ENCODE results near the gene RAD51B. TPM values are rescaled to one million over a fixed set of nuclear protein-coding genes. Genes with fewer than 3 reads are reported as not detected.

RAD51B gene
- total and polyA plus RNA-seq, 2 of the 13 experiments (the other 11 are each of a cell fraction or from before 2014, with no cell fraction given) = 7.0 to 9.5 TPM

DNA sequence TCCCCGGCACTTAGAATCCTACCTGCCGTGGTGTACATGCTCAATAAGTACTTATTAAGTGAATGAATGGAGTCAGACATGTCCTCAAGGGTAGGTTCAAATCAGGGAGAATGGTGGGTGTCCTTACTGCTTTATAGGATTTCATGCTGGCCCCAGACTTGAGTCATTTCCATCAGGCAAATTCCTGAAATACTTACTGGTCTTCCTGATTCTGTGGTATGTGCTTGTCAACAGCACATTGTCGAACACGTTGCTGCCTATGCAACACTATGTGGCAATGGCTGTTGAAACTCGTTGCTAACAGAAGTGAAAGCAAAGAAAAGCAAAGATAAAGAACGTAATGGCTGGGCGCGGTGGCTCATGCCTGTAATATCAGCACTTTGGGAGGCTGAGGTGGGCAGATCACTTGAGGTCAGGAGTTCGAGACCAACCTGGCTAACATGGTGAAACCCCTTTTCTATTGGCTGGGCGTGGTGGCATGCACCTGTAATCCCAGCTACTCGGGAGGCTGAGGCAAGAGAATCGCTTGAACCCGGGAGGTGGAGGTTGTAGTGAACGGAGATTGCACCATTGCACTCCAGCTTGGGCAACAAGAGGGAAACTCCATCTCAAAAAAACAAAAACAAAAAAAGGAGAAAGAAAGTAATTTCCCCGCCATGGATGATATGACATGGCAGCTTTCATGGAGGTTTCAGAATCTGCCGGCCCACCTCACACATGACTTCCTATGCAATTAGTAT lies 758.4 kb downstream of the RAD51B start (continued):
- TF ChIP-seq, protein P1, sequence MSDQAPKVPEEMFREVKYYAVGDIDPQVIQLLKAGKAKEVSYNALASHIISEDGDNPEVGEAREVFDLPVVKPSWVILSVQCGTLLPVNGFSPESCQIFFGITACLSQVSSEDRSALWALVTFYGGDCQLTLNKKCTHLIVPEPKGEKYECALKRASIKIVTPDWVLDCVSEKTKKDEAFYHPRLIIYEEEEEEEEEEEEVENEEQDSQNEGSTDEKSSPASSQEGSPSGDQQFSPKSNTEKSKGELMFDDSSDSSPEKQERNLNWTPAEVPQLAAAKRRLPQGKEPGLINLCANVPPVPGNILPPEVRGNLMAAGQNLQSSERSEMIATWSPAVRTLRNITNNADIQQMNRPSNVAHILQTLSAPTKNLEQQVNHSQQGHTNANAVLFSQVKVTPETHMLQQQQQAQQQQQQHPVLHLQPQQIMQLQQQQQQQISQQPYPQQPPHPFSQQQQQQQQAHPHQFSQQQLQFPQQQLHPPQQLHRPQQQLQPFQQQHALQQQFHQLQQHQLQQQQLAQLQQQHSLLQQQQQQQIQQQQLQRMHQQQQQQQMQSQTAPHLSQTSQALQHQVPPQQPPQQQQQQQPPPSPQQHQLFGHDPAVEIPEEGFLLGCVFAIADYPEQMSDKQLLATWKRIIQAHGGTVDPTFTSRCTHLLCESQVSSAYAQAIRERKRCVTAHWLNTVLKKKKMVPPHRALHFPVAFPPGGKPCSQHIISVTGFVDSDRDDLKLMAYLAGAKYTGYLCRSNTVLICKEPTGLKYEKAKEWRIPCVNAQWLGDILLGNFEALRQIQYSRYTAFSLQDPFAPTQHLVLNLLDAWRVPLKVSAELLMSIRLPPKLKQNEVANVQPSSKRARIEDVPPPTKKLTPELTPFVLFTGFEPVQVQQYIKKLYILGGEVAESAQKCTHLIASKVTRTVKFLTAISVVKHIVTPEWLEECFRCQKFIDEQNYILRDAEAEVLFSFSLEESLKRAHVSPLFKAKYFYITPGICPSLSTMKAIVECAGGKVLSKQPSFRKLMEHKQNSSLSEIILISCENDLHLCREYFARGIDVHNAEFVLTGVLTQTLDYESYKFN (CRISPR knock-in tag; conservative IDR thresholded peaks at IDR 0.05) = peak; percentile 57
- peak; percentile 74 for TF ChIP-seq MED1 (CRISPR knock-in tag; IDR thresholded peaks at IDR 0.05)
- TF ChIP-seq ZNF335 (CRISPR knock-in tag; IDR thresholded peaks at IDR 0.05) = peak; percentile 75
- TF ChIP-seq STAG1 (CRISPR knock-in tag; IDR thresholded peaks at IDR 0.05) = no peak; the same call in 1 of the 2 replicates
- TF ChIP-seq, protein P2, sequence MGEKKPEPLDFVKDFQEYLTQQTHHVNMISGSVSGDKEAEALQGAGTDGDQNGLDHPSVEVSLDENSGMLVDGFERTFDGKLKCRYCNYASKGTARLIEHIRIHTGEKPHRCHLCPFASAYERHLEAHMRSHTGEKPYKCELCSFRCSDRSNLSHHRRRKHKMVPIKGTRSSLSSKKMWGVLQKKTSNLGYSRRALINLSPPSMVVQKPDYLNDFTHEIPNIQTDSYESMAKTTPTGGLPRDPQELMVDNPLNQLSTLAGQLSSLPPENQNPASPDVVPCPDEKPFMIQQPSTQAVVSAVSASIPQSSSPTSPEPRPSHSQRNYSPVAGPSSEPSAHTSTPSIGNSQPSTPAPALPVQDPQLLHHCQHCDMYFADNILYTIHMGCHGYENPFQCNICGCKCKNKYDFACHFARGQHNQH (CRISPR knock-in tag; IDR thresholded peaks at IDR 0.05) = peak; percentile 79; the same call in 1 of the 2 replicates
- 0 out of 2 replicates have a peak, but pooled peaks have one; percentile 47 for TF ChIP-seq HIVEP1 (CRISPR knock-in tag; IDR thresholded peaks at IDR 0.05)
- TF ChIP-seq CBFB (CRISPR knock-in tag; IDR thresholded peaks at IDR 0.05) = peak; percentile 58; the same call in 1 of the 2 replicates
- TF ChIP-seq, protein P3, sequence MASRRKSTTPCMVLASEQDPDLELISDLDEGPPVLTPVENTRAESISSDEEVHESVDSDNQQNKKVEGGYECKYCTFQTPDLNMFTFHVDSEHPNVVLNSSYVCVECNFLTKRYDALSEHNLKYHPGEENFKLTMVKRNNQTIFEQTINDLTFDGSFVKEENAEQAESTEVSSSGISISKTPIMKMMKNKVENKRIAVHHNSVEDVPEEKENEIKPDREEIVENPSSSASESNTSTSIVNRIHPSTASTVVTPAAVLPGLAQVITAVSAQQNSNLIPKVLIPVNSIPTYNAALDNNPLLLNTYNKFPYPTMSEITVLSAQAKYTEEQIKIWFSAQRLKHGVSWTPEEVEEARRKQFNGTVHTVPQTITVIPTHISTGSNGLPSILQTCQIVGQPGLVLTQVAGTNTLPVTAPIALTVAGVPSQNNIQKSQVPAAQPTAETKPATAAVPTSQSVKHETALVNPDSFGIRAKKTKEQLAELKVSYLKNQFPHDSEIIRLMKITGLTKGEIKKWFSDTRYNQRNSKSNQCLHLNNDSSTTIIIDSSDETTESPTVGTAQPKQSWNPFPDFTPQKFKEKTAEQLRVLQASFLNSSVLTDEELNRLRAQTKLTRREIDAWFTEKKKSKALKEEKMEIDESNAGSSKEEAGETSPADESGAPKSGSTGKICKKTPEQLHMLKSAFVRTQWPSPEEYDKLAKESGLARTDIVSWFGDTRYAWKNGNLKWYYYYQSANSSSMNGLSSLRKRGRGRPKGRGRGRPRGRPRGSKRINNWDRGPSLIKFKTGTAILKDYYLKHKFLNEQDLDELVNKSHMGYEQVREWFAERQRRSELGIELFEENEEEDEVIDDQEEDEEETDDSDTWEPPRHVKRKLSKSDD (CRISPR knock-in tag; IDR thresholded peaks at IDR 0.05; ENCODE audit: low read depth) = peak; percentile 50; the same call in 1 of the 2 replicates
- peak; percentile 68; the same call in 1 of the 2 replicates for TF ChIP-seq TBX2 (CRISPR knock-in tag; IDR thresholded peaks at IDR 0.05; ENCODE audit: borderline replicate concordance)
- TF ChIP-seq TEAD2 (CRISPR knock-in tag; IDR thresholded peaks at IDR 0.05) = no peak
- TF ChIP-seq CBX5 (CRISPR knock-in tag; IDR thresholded peaks at IDR 0.05; ENCODE audit: borderline replicate concordance) = peak; percentile 89
- TF ChIP-seq TGIF2 (CRISPR knock-in tag; IDR thresholded peaks at IDR 0.05) = peak; percentile 88
- TF ChIP-seq ZNF263 (CRISPR knock-in tag; IDR thresholded peaks at IDR 0.05) = no peak
- TF ChIP-seq ZFP91 (CRISPR knock-in tag; IDR thresholded peaks at IDR 0.05; ENCODE audit: borderline replicate concordance) = peak; percentile 28; the same call in 1 of the 2 replicates
- TF ChIP-seq TCF7 (IDR thresholded peaks at IDR 0.05; ENCODE audit: low read depth) = peak; percentile 43; the same call in 1 of the 2 replicates
- peak; percentile 94 for TF ChIP-seq HDAC2 (CRISPR knock-in tag; IDR thresholded peaks at IDR 0.05)
- TF ChIP-seq GABPB1 (CRISPR knock-in tag; IDR thresholded peaks at IDR 0.05) = peak; percentile 26; the same call in 1 of the 2 replicates
- TF ChIP-seq THAP11 (CRISPR knock-in tag; IDR thresholded peaks at IDR 0.05) = peak; percentile 59; the same call in 1 of the 2 replicates
- TF ChIP-seq NFRKB (IDR thresholded peaks at IDR 0.05) = no peak
- no peak for TF ChIP-seq CAMTA2 (CRISPR knock-in tag; IDR thresholded peaks at IDR 0.05; ENCODE audit: borderline replicate concordance)
- TF ChIP-seq ZNF44 (CRISPR knock-in tag; IDR thresholded peaks at IDR 0.05) = peak; percentile 71; the same call in 1 of the 2 replicates
- no peak for TF ChIP-seq ZNF354B (CRISPR knock-in tag; IDR thresholded peaks at IDR 0.05)

Measured in HepG2 (cell line).